Thyroid gland (tissue), 4 donors: ENCODE results near the gene IDH3G. TPM values are rescaled to one million over a fixed set of nuclear protein-coding genes. Genes with fewer than 3 reads are reported as not detected.
A peak's percentile ranks its signal among the peaks of the same experiment; 100 is the strongest.

Source experiments
- DNase-seq, 2 donors: peaks; one replicate each; pipeline ENCODE4 v3.0.0-alpha.2; 2019
- H3K27ac ChIP-seq, 3 donors: fragments of 200-600 bp; sonication (generic); 1 replicate in 2 of 3; 2 replicates in 1 of 3; pipeline ENCODE4 v1.5.1; 2016 to 2019; ENCODE audit warnings: mild to moderate bottlenecking in 1 of 3, moderate library complexity in 1 of 3
- H3K27me3 ChIP-seq: fragments of 200-600 bp; sonication (generic); one replicate; pipeline ENCODE4 v1.5.1; 2019
- H3K36me3 ChIP-seq, 2 donors: fragments of 200-600 bp; sonication (generic); one replicate each; pipeline ENCODE4 v1.5.1; 2016 to 2019
- H3K4me1 ChIP-seq, 2 donors: fragments of 200-600 bp; sonication (generic); one replicate each; pipeline ENCODE4 v1.5.1; 2017 to 2019
- H3K4me3 ChIP-seq, 3 donors: fragments of 200-600 bp; sonication (generic); replicated peaks in 1 of 3; 1 replicate in 2 of 3; 2 replicates in 1 of 3; pipeline ENCODE4 v1.5.1; 2016; ENCODE audit warnings: mild to moderate bottlenecking in 1 of 3
- H3K9me3 ChIP-seq: fragments of 200-600 bp; sonication (generic); one replicate; pipeline ENCODE4 v1.5.1; 2017
- POLR2A ChIP-seq, 2 donors: fragments of 450-650 bp; IDR thresholded peaks; one replicate each; pipeline ENCODE4 v1.6.1; 2017; ENCODE audit warnings: antibody characterized with exemption in 2 of 2, mild to moderate bottlenecking in 2 of 2, moderate library complexity in 1 of 2
- WGBS, 2 donors: methylation state at CpG; one replicate each; pipeline ENCODE4 v1.1.5; 2017; 5-methylcytosine and 5-hydroxymethylcytosine counted together
- intact Hi-C: fragments of 100-400 bp; cut with DNase I; formaldehyde crosslinking; loops from one replicate; pipeline ENCODE4 v1.15.1; 2023
- total RNA-seq, 4 donors: library from RNA; depleted of rRNA; stranded (reverse); fragments of >200 nt; gene quantifications; one replicate each; pipeline ENCODE4 v1.2.3, GENCODE V29; 2016
- TF ChIP-seq, protein P1 (sequence below), 6 experiments: fragments of 200-600 bp in 3 of 6; fragments of 450-650 bp in 3 of 6; sonication (generic) in 3 of 6; IDR thresholded peaks; one replicate each; pipeline ENCODE4 v1.5.1; 2016 to 2019; ENCODE audit warnings: antibody characterized with exemption in 6 of 6, mild to moderate bottlenecking in 2 of 6, inconsistent platforms in 1 of 6, moderate library complexity in 1 of 6

Gene IDH3G
- total RNA-seq: 100 to 1,000 TPM in 3 of 4 donors, 10 to 100 TPM in 1; 77.7 to 148 (median 115) TPM

DNA sequence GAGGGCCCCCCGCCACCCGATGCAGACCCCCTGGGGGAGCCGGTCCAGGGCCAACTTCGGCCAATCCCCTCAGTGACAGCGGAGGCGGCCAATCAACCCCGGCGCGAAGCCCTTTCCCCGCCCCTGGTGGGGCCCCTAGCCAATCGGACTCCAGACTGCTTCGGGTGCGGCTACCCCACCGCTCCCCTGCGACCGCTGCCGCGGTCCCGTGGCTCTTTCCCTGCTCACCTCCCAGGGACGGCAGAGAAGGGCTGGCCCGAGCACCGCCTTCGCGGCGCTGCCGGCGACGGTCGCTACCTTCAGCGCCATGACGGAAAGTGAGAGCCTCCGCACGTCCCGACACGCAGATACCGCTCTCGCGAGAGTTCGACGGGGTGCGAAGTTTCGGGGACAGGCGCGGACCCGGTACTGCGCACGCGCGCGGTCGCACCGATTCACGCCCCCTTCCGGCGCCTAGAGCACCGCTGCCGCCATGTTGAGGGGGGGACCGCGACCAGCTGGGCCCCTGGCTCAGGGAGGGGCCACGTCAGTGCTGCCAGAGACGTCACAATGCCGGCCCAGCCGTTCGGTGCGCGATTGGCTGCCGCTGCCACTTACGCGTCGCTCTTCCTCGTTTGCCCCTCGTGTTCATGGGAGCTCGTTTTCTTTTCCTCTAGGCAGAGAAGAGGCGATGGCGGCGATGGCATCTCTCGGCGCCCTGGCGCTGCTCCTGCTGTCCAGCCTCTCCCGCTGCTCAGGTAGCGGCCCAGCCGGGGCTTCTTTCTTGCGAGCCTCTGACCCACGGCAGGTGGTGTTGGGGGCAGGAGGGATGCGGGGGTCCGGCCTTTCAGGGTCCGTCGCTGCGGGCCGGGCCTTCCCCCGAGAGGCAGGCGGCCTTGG lies at the start of gene IDH3G, which contains the start of gene SSR4:
IDH3G (minus strand) TSS at position 358 of the 879 bp plus-strand sequence; CDS start at position 309, 49 bp downstream.
SSR4 (plus strand) TSS at position 651 of the 879 bp plus-strand sequence; CDS start at position 671, 20 bp downstream.
- 0% methylated on average over 7 of the region's 92 CpGs; no CpG with 5 or more reads in 1 of the 2 donors for WGBS, 2 donors
- Histone ChIP-seq H3K4me1 (peaks cover 0 to 17% of the 10 kb centered on the region in 2 donors), H3K4me3 (peak within 1 kb of the TSS; percentile 36 to 57 (median 53)), H3K9me3 (no peaks in the 10 kb centered on the region), H3K36me3 (peaks cover 3 to 4% of the 10 kb centered on the region in 2 donors), H3K27me3 (no peaks in the 10 kb centered on the region), H3K27ac (peak within 1 kb of the TSS; percentile 85 to 92 (median 86))
- TF ChIP-seq, protein P1, sequence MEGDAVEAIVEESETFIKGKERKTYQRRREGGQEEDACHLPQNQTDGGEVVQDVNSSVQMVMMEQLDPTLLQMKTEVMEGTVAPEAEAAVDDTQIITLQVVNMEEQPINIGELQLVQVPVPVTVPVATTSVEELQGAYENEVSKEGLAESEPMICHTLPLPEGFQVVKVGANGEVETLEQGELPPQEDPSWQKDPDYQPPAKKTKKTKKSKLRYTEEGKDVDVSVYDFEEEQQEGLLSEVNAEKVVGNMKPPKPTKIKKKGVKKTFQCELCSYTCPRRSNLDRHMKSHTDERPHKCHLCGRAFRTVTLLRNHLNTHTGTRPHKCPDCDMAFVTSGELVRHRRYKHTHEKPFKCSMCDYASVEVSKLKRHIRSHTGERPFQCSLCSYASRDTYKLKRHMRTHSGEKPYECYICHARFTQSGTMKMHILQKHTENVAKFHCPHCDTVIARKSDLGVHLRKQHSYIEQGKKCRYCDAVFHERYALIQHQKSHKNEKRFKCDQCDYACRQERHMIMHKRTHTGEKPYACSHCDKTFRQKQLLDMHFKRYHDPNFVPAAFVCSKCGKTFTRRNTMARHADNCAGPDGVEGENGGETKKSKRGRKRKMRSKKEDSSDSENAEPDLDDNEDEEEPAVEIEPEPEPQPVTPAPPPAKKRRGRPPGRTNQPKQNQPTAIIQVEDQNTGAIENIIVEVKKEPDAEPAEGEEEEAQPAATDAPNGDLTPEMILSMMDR (IDR thresholded peaks at IDR 0.05): peak in 1 of 6 experiments; percentile 11
- peak in 1 of 2 donors; percentile 61 for TF ChIP-seq POLR2A (IDR thresholded peaks at IDR 0.05)
- DNase-seq: peak; percentile 89 to 92
- intact Hi-C loops: no loop called here

DNA sequence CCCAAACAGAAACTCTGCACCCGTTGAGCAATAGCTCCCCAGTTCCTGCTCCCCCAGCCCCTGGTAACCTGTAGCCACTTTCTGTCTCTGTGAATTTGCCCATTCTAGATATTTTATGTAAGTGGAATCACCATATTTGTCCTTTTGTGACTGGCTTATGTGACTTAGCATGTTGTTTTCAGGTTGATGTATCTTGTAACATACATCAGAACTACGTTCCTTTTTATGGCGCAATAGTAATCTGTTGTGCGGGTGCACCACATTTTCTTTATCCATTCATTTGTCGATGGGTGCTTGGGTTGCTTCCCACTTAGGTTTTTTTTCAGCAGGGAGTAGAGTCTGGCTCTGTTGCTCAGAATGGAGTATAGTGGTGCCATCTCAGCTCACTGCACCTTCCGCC lies 42.7 kb upstream of the IDH3G start:
- WGBS, 2 donors: 95% methylated on average over 6 of the region's 6 CpGs

DNA sequence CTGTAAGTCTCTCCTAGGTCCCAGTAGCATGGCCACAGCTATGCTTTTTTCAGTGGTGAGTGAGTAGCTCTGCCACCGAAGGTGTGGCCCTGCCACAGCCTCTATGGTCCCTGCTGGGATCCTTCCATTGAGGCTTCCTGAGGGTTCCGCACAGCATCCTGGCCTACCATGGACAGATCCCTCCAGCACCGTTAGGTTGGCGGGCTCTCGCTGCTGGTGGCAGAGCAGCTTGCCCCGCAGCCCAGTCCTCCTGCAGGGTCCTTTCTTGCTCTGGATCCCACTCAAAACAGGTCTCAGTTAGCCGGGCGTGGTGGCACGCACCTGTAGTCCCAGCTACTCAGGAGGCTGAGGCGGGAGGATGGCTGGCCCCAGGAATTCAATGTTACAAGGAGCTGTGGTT lies 38.6 kb upstream of the IDH3G start:
- Histone ChIP-seq H3K27me3 (peaks cover 15% of the 10 kb centered on the region), H3K4me1 (peaks cover 0 to 7% of the 10 kb centered on the region in 2 donors), H3K4me3 (no peak overlapping the region), H3K36me3 (no peaks in the 10 kb centered on the region), H3K9me3 (no peaks in the 10 kb centered on the region), H3K27ac (no peak overlapping the region)
- intact Hi-C loops: no loop called here
- DNase-seq: no peak
- no peak for TF ChIP-seq POLR2A (IDR thresholded peaks at IDR 0.05)
- TF ChIP-seq, protein P1 (IDR thresholded peaks at IDR 0.05): no peak
- WGBS, 2 donors: 80% methylated on average over 1 of the region's 10 CpGs; no CpG with 5 or more reads in 1 of the 2 donors

More for the DNA sequence above, 42.7 kb upstream of the IDH3G start:
- H3K9me3 ChIP-seq: no peaks in the 10 kb centered on the region
- H3K4me1 ChIP-seq: no peaks in the 10 kb centered on the region
- H3K27ac ChIP-seq: no peak overlapping the region
- no peak for DNase-seq
- intact Hi-C loops: no loop called here
- no peak overlapping the region for H3K4me3 ChIP-seq
- no peaks in the 10 kb centered on the region for H3K27me3 ChIP-seq
- no peaks in the 10 kb centered on the region for H3K36me3 ChIP-seq
- TF ChIP-seq, protein P1 (IDR thresholded peaks at IDR 0.05): no peak
- no peak for TF ChIP-seq POLR2A (IDR thresholded peaks at IDR 0.05)

DNA sequence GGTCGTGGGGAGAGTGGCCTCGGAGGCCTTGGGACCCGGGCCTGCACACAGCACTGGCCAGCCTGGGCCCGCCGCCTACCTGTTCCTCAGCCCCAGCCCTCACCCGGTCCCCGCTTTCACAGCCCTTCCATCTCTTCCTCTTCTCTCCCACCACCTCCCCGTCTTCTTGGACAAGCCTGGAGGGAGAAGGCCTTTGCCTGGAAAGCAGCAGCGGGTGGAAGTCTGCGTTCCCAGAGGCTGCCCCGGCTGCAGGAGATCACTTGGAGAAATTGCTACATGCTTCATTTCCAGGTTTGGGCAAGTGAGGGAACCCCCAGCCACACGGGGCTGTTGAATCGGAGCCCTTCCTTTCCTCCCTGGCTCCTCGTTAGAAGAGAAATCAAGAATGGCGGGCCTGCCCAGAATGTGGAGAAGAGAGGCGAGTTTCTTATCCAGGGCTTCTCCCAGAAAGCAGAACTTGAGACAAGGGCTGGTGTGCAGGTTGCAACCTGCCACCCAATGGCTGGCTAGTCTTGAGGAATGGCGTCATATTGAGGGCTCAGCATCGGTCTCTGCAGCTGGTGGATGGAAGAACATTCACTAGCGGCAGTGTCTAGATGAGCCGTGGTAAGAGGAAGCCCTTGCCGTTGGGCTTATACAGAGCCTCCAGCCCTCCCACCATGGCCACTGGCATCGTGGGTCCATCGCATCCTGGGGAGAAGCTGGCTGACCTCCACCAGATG lies 37.4 kb upstream of the IDH3G start:
- WGBS, 2 donors: 68% methylated on average over 17 to 20 of the region's 23 CpGs
- Histone ChIP-seq H3K27ac (no peak overlapping the region), H3K36me3 (no peaks in the 10 kb centered on the region), H3K9me3 (no peaks in the 10 kb centered on the region), H3K27me3 (peaks cover 15% of the 10 kb centered on the region), H3K4me1 (peaks cover 0 to 7% of the 10 kb centered on the region in 2 donors), H3K4me3 (no peak overlapping the region)
- intact Hi-C loops: no loop called here
- no peak for TF ChIP-seq POLR2A (IDR thresholded peaks at IDR 0.05)
- TF ChIP-seq, protein P1 (IDR thresholded peaks at IDR 0.05): no peak
- no peak for DNase-seq
